Motor neuron (in vitro differentiated cells): ENCODE results near the gene FAM219A. TPM values are rescaled to one million over a fixed set of nuclear protein-coding genes. Genes with fewer than 3 reads are reported as not detected.
A peak's percentile ranks its signal among the peaks of the same experiment; 100 is the strongest.

Source experiments
- ATAC-seq, 8 experiments: fragments of 200-7000 bp; cut with Tn5 transposase; replicated peaks in 6 of 8; 2 replicates each; pipeline ENCODE4 v1.8.0; 2021; ENCODE audit warnings: mild to moderate bottlenecking in 8 of 8, moderate library complexity in 8 of 8
- H3K27ac ChIP-seq, 2 donors: fragments of 250-450 bp; sonication (Bioruptor Pico); 2 replicates each; pipeline ENCODE4 v1.9.0; 2021; ENCODE audit warnings: antibody characterized with exemption in 2 of 2, mild to moderate bottlenecking in 2 of 2, moderate library complexity in 1 of 2
- H3K4me1 ChIP-seq, 2 donors: fragments of 250-450 bp; sonication (Bioruptor Pico); replicated peaks in 1 of 2; 2 replicates each; pipeline ENCODE4 v1.6.1; 2021; ENCODE audit warnings: antibody characterized with exemption in 2 of 2, mild to moderate bottlenecking in 2 of 2, moderate library complexity in 1 of 2
- H3K4me3 ChIP-seq, 5 donors: fragments of 250-450 bp; sonication (Bioruptor Pico); 2 replicates each; pipeline ENCODE4 v1.9.0; 2021; ENCODE audit warnings: antibody characterized with exemption in 5 of 5, mild to moderate bottlenecking in 5 of 5, moderate library complexity in 4 of 5
- WGBS, 10 experiments: fragments of 450-650 bp; shearing (Covaris generic); methylation state at CpG; one replicate each; pipeline ENCODE4 v1.0.0; 2022; 5-methylcytosine and 5-hydroxymethylcytosine counted together
- in situ Hi-C, 9 experiments: fragments of 400-800 bp; cut with MboI; loops; one replicate each; pipeline ENCODE4 v1.15.0; 2021; ENCODE audit warnings: low sequenced_read_pairs in 9 of 9, low pct_unique_long_range_greater_than_20kb in 2 of 9; ENCODE audit not compliant: unreplicated experiment in 9 of 9
- total RNA-seq, 8 experiments: library from RNA; unstranded; fragments of 300-600 nt; gene quantifications; 2 replicates each; pipeline versions ENCODE4 v1.2.3 to v1.2.4, GENCODE V29; 2022

Gene FAM219A
- total RNA-seq: 10 to 100 TPM in 6 of 8 experiments, 1 to 10 TPM in 2; 7.5 to 55.6 (median 41.0) TPM

GRCh38 chr9:34458013-34458958, at the start of gene FAM219A, which contains the start of gene DNAI1:
FAM219A (minus strand) TSS chr9:34458570; CDS start chr9:34458263, 307 bp downstream.
DNAI1 (plus strand) TSS chr9:34458805; CDS start chr9:34459006, 201 bp downstream.
- peak; percentile 79 to 94 (median 82) for ATAC-seq
- Histone ChIP-seq H3K27ac (peak within 1 kb of the TSS; percentile 93 to 96), H3K4me1 (peaks cover 30 to 34% of the 10 kb centered on the region in 2 donors), H3K4me3 (peak within 1 kb of the TSS; percentile 55 to 77 (median 70))
- in situ Hi-C loops: no loop called here
- 0 to 3% (median 0%) methylated on average over 1 to 6 of the region's 94 CpGs; no CpG with 5 or more reads in 3 of the 10 experiments for WGBS, 10 experiments

GRCh38 chr9:34507966-34508365, 49.6 kb upstream of the FAM219A start:
- in situ Hi-C loops: no loop called here
- Histone ChIP-seq H3K27ac (no peak overlapping the region), H3K4me3 (no peak overlapping the region), H3K4me1 (peaks cover 35 to 41% of the 10 kb centered on the region in 2 donors)
- ATAC-seq: no peak

- ATAC-seq: no peak
- Histone ChIP-seq H3K4me3 (no peak overlapping the region), H3K27ac (no peak overlapping the region), H3K4me1 (peaks cover 33 to 39% of the 10 kb centered on the region in 2 donors)
- WGBS, 10 experiments: 20 to 92% (median 73%) methylated on average over 1 to 4 of the region's 5 CpGs; no CpG with 5 or more reads in 4 of the 10 experiments
- in situ Hi-C loops: no loop called here
Measured at GRCh38 chr9:34507556-34507955, 49.2 kb upstream of the FAM219A start.

GRCh38 chr9:34506623-34507022, 48.3 kb upstream of the FAM219A start:
- H3K27ac ChIP-seq: no peak overlapping the region
- WGBS, 10 experiments: 60 to 100% (median 90%) methylated on average over 1 to 3 of the region's 7 CpGs; no CpG with 5 or more reads in 7 of the 10 experiments
- no peak for ATAC-seq
- in situ Hi-C loops: no loop called here
- H3K4me1 ChIP-seq: peaks cover 35 to 36% of the 10 kb centered on the region in 2 donors
- H3K4me3 ChIP-seq: no peak overlapping the region

GRCh38 chr9:34505370-34506120, 47.2 kb upstream of the FAM219A start:
- H3K4me3 ChIP-seq: no peak overlapping the region
- no peak for ATAC-seq
- peaks cover 26 to 29% of the 10 kb centered on the region in 2 donors for H3K4me1 ChIP-seq

GRCh38 chr9:34503406-34503805, 45.0 kb upstream of the FAM219A start:
- Histone ChIP-seq H3K4me3 (no peak overlapping the region), H3K4me1 (peaks cover 10 to 19% of the 10 kb centered on the region in 2 donors), H3K27ac (no peak overlapping the region)
- ATAC-seq: no peak
- in situ Hi-C loops: no loop called here

More at GRCh38 chr9:34505370-34506120, 47.2 kb upstream of the FAM219A start:
- in situ Hi-C loops: no loop called here
- WGBS, 10 experiments: 40 to 100% (median 89%) methylated on average over 1 to 4 of the region's 5 CpGs; no CpG with 5 or more reads in 4 of the 10 experiments
- H3K27ac ChIP-seq: no peak overlapping the region

GRCh38 chr9:34502891-34503290, 44.5 kb upstream of the FAM219A start:
- no peak overlapping the region for H3K27ac ChIP-seq
- in situ Hi-C loops: no loop called here
- H3K4me1 ChIP-seq: peaks cover 10 to 19% of the 10 kb centered on the region in 2 donors
- no peak overlapping the region for H3K4me3 ChIP-seq
- 0 to 100% (median 66%) methylated on average over 1 to 5 of the region's 6 CpGs; no CpG with 5 or more reads in 4 of the 10 experiments for WGBS, 10 experiments
- ATAC-seq: peak in 3 of 8 experiments; percentile 43 to 71 (median 49)

GRCh38 chr9:34502471-34502870, 44.1 kb upstream of the FAM219A start:
- no peak overlapping the region for H3K4me3 ChIP-seq
- peaks cover 10 to 19% of the 10 kb centered on the region in 2 donors for H3K4me1 ChIP-seq
- WGBS, 10 experiments: 0 to 83% (median 80%) methylated on average over 1 to 4 of the region's 10 CpGs; no CpG with 5 or more reads in 5 of the 10 experiments
- ATAC-seq: peak in 1 of 8 experiments; percentile 0
- in situ Hi-C loops: no loop called here
- H3K27ac ChIP-seq: no peak overlapping the region

GRCh38 chr9:34501889-34502425, 43.6 kb upstream of the FAM219A start:
- H3K27ac ChIP-seq: no peak overlapping the region
- 0 to 100% methylated on average over 1 of the region's 5 CpGs; no CpG with 5 or more reads in 8 of the 10 experiments for WGBS, 10 experiments
- peak; percentile 80 to 91 (median 87) for ATAC-seq
- no peak overlapping the region for H3K4me3 ChIP-seq
- H3K4me1 ChIP-seq: peaks cover 10 to 19% of the 10 kb centered on the region in 2 donors
- in situ Hi-C loops: no loop called here

GRCh38 chr9:34501372-34501771, 43.0 kb upstream of the FAM219A start:
- in situ Hi-C loops: no loop called here
- Histone ChIP-seq H3K4me1 (peaks cover 10 to 19% of the 10 kb centered on the region in 2 donors), H3K27ac (no peak overlapping the region), H3K4me3 (no peak overlapping the region)
- ATAC-seq: peak in 1 of 8 experiments; percentile 4
- WGBS, 10 experiments: 88% methylated on average over 1 of the region's 2 CpGs; no CpG with 5 or more reads in 9 of the 10 experiments

GRCh38 chr9:34500623-34501267, 42.4 kb upstream of the FAM219A start:
- Histone ChIP-seq H3K4me1 (peaks cover 10 to 19% of the 10 kb centered on the region in 2 donors), H3K4me3 (no peak overlapping the region), H3K27ac (no peak overlapping the region)
- ATAC-seq: peak in 7 of 8 experiments; percentile 18 to 61 (median 44)
- in situ Hi-C loops: no loop called here
- WGBS, 10 experiments: 0 to 20% (median 0%) methylated on average over 1 to 6 of the region's 6 CpGs; no CpG with 5 or more reads in 4 of the 10 experiments

- no peak overlapping the region for H3K27ac ChIP-seq
- no peak overlapping the region for H3K4me3 ChIP-seq
- in situ Hi-C loops: loop anchor here in 2 of 9 experiments (10.0 kb wide), 2 partner anchors 64 to 94 kb away; no protein-coding TSS in a partner anchor
- WGBS, 10 experiments: 60 to 100% (median 90%) methylated on average over 2 of the region's 2 CpGs; no CpG with 5 or more reads in 5 of the 10 experiments
- no peak for ATAC-seq
- peaks cover 10 to 19% of the 10 kb centered on the region in 2 donors for H3K4me1 ChIP-seq
Measured at GRCh38 chr9:34499076-34499475, 40.7 kb upstream of the FAM219A start.
